GM12892 (cell line): ENCODE data around the gene HIPK1.
"Not testable (repeated sequence)": the region's sequence is repeated elsewhere in the genome, so short reads cannot be mapped to it uniquely, and the experiment has no call there.

Experiments used
- POLR2A ChIP-seq: IDR thresholded peaks from 2 replicates; pipeline ENCODE4 v1.6.1; 2011; ENCODE audit warnings: low read depth, low read length, control low read depth
- POLR2AphosphoS5 ChIP-seq: IDR thresholded peaks from 2 replicates; pipeline ENCODE4 v1.6.1; 2011; ENCODE audit warnings: low read depth, low read length, control low read depth

DNA sequence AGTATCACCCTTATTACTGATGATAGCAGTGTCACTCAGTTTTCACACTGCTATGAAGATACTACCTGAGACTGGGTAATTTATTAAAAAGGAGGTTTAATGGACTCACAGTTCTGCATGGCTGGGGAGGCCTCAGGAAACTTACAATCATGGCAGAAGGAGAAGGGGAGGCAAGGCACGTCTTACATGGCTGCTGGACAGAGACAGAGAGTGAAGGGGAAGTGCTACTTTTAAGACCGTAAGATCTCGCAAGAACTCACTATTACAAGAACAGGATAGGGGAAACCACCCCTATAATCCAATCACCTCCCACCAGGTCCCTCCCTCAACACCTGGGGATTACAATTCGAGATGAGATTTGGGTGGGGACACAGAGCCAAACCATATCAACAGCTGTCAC is 77.7 kb downstream of the HIPK1 start:
- TF ChIP-seq POLR2AphosphoS5, POLR2A: not testable (repeated sequence)
